A549 treated with Hydrocortisone at 1 μM for 4 hours (cell line): ENCODE measurements around the gene ZNF746. TPM values are rescaled to one million over a fixed set of nuclear protein-coding genes. Genes with fewer than 3 reads are reported as not detected.

Experiments used
- total RNA-seq: library from RNA; stranded (reverse); fragments of 200-300 nt; extraction: Qiagen RNA extraction; gene quantifications from 5 replicates; pipeline ENCODE4 v1.2.3, GENCODE V29; 2022

ZNF746 gene
- 18.2 to 19.2 TPM (median 18.6 TPM) in 5 replicates for total RNA-seq

DNA sequence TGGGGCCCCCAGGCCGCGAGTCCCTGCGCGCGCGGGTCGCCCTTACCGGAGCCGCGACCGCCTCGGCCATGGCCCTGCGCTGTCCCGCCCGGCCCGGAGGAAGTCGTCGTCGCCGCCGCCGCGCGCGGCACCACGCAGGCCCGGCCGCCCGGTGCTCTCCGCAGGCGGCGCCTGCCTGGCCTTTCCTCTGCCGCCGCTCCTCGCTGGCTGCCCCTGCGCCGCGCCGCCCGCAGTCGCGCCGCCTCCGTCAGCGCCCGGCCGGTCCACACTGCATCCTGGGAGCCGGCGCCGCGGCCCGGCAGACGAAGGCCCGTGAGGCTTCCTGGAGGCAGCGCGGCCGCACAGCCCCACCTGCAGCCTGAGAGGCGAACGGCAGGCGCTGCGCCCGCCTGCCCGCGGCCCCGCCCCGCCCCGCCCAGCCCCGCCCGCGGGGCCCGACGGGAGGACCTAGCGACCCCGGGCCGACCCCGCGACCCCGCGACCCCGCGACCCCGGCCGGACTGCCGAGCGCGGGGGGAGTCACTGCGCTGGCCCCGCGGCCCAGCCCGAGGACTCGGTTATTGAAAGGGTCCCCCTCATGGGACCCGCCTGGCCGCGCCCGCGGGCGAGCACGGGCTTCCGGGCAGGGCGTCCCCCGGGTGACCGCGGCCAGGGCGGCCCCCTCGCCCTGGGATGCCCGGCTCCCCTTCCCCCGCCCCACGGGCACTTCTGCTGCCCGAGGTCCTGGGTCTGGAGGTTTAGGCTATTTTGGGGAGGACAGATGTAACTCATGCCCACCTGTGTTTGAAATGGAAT is at the start of gene ZNF746:
ZNF746 (minus strand) TSS at position 343 of the 795 bp plus-strand sequence; CDS start at position 70, 273 bp downstream.

DNA sequence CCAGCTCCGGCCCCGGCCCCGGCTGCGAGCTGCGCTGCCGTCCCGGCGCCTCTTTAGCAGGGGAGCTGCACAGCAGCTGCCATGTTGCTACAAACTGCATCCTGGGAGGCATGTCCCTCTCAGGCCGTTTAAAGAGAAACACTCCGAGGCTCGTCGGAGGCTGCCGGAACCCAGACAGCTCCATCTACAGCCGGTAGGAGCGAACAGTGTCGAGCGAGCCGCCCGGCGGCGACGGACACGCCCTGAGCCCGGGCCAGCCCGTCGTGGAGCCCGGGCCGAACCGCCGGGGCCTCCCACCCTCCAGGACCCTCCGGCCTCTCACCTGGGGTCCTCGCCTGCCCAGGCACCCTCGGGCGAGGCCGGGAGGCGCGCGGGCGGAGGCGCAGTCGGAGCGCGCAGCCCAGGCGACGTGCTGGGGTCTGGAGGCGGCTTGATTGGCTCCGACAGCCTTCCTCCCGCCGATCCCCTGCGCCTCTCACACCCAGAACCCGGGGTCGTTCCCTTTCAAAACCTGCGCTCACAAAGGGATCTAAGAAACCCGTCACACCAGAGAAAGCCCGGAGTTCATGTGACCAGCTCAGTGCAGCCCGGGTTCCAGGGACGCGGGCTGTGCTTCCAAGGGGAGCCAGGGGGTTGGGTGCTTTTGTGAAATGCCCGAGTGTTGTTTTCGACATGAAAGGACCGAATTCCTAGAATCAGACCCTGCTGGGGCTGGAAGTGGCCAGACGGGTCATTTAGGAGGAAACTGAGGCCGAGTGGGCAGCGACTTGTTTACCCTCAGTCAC is 36.9 kb downstream of the ZNF746 start, which contains the start of gene ZNF777:
ZNF777 (minus strand) TSS at position 570 of the 785 bp plus-strand sequence. CDS start 5,040 bp downstream, outside the sequence.

Other genes starting within 250 kb of the ZNF746 start
- gene ZNF783, start 235.6 kb downstream of the ZNF746 start, total RNA-seq, result 5.0 to 6.6 TPM (median 5.6 TPM) in 5 replicates
- 18.5 to 21.1 TPM (median 20.2 TPM) in 5 replicates for gene ZNF777, start 36.7 kb downstream of the ZNF746 start, total RNA-seq